Effector memory CD4-positive, alpha-beta T cell (primary cell): ENCODE measurements around the gene SCAMP2.

Experiments
- DNase-seq, 3 donors: peaks; one replicate each; pipeline ENCODE4 v3.0.0-alpha.2; 2020
- H3K27ac ChIP-seq: 2 replicates; pipeline ENCODE4 v1.7.0; 2013; ENCODE audit warnings: mild to moderate bottlenecking, low read length, moderate library complexity; ENCODE audit not compliant: insufficient read depth, poor library complexity, severe bottlenecking
- H3K27me3 ChIP-seq: replicated peaks from 2 replicates; pipeline ENCODE4 v1.7.0; 2013; ENCODE audit warnings: mild to moderate bottlenecking, low read length; ENCODE audit not compliant: insufficient read depth, control insufficient read depth, poor library complexity, severe bottlenecking
- H3K36me3 ChIP-seq: 2 replicates; pipeline ENCODE4 v1.7.0; 2013; ENCODE audit warnings: mild to moderate bottlenecking, low read length, moderate library complexity; ENCODE audit not compliant: control insufficient read depth, insufficient read depth
- H3K4me1 ChIP-seq: 2 replicates; pipeline ENCODE4 v1.7.0; 2013; ENCODE audit warnings: low read length, mild to moderate bottlenecking; ENCODE audit not compliant: control insufficient read depth, insufficient read depth, poor library complexity, severe bottlenecking
- H3K4me3 ChIP-seq: 2 replicates; pipeline ENCODE4 v1.7.0; 2013; ENCODE audit warnings: low read length, low read depth, mild to moderate bottlenecking; ENCODE audit not compliant: insufficient read depth, poor library complexity, severe bottlenecking
- H3K9me3 ChIP-seq: 2 replicates; pipeline ENCODE4 v1.7.0; 2013; ENCODE audit warnings: mild to moderate bottlenecking, low read length, moderate library complexity; ENCODE audit not compliant: control insufficient read depth

The SCAMP2 gene

DNA sequence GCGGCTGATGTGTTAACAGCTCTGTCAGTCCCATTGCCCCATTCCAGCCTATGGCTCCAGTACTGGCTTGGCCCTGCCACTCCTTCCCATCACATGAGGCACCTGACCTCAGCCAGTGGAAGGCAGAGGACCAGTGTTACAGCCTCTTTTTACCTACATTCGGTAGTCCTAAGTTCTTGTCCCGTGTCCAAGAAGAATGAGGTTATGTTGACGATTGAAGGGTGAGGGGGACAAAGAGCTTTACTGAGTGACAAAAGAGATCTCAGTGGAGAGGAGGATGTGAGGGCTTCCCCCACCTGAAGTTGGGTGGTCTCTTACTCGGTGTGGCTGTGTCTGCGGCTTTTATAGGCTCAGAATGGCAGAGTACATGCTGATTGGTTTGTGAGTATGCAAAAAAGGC, 9.4 kb upstream of the SCAMP2 start:
- Histone ChIP-seq H3K36me3 (no peaks in the 10 kb centered on the region), H3K27me3 (no peaks in the 10 kb centered on the region), H3K4me1 (no peaks in the 10 kb centered on the region), H3K4me3 (no peak overlapping the region), H3K27ac (no peak overlapping the region), H3K9me3 (no peaks in the 10 kb centered on the region)
- no peak for DNase-seq

DNA sequence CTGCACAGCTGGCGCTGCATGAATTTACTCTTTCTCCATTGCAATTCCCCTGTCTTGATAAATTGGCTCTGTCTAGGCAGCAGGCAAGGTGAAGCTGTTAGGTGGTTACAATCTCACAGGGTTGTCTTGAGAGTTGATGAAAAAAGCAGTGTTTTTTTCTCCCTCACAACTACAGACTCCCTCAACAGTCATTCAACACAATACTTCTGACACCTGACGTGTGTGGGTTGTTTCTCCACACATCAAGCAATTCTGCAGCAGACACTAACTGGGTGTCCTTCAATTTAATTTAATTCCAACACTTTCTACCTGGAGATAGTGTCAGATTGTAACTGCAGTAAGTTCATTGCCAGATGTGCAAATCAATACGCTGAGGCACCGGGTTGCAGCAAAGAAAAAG, 5.1 kb upstream of the SCAMP2 start:
- H3K9me3 ChIP-seq = no peaks in the 10 kb centered on the region
- DNase-seq = no peak
- no peaks in the 10 kb centered on the region for H3K4me1 ChIP-seq
- H3K4me3 ChIP-seq = no peak overlapping the region
- H3K27me3 ChIP-seq = no peaks in the 10 kb centered on the region
- H3K27ac ChIP-seq = no peak overlapping the region
- no peaks in the 10 kb centered on the region for H3K36me3 ChIP-seq

DNA sequence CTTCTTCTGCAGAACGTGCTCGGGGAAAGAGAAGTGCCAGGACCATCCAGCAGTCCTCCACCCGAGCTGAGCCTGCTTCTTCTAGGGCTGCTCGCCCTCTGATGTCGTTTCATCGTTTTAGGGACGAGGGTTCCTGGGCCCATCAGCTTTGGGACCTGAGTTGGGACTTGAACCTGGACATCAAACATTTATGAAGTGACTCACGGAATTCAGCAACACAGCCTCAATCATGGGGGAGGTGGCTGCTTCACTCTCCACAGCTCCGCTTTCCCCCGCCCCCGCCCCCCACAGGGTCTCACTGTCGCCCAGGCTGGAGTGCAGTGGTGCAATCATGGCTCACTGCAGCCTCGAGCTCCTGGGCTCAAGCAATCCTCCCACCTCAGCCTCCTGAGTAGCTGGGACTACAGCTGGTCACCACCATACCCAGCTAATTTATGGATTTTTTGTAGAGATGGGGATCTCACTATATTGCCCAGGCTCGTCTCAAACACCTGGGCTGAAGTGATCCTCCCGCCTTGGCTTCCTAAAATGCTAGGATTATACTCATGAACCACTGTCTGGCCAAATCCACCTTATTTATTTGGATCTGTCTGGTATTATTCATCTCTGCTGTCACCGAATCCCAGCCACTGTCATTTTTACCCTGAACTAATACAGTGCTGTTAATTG, 725 bp upstream of the SCAMP2 start:
- peaks cover 29% of the 10 kb centered on the region for H3K4me1 ChIP-seq

DNA sequence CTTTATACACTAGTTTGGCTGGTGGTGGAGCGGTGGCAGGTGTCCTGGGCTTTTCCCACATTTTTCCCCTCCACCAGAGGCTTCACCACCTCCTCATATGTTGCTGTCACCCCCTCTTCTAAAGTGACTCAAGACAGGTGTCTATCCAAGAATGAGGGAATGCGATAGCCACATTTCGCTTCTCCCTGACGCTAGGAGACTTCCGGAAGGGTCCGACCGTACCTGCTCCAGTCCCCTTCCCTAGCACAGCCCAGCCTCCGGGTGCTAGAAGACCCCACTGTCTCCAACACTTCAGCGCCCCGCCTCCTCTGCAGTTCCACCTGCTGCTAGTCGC, 496 bp downstream of the SCAMP2 start:
- Histone ChIP-seq H3K4me1 (peaks cover 41% of the 10 kb centered on the region), H3K27ac (peak overlapping the region; percentile 94), H3K27me3 (no peaks in the 10 kb centered on the region), H3K9me3 (no peaks in the 10 kb centered on the region), H3K4me3 (peak overlapping the region; percentile 67), H3K36me3 (no peaks in the 10 kb centered on the region)
- no peak for DNase-seq

More for the DNA sequence above, 725 bp upstream of the SCAMP2 start:
- peak overlapping the region; percentile 94 for H3K27ac ChIP-seq
- no peaks in the 10 kb centered on the region for H3K27me3 ChIP-seq
- no peaks in the 10 kb centered on the region for H3K36me3 ChIP-seq
- peak overlapping the region; percentile 67 for H3K4me3 ChIP-seq
- H3K9me3 ChIP-seq = no peaks in the 10 kb centered on the region
- no peak for DNase-seq

DNA sequence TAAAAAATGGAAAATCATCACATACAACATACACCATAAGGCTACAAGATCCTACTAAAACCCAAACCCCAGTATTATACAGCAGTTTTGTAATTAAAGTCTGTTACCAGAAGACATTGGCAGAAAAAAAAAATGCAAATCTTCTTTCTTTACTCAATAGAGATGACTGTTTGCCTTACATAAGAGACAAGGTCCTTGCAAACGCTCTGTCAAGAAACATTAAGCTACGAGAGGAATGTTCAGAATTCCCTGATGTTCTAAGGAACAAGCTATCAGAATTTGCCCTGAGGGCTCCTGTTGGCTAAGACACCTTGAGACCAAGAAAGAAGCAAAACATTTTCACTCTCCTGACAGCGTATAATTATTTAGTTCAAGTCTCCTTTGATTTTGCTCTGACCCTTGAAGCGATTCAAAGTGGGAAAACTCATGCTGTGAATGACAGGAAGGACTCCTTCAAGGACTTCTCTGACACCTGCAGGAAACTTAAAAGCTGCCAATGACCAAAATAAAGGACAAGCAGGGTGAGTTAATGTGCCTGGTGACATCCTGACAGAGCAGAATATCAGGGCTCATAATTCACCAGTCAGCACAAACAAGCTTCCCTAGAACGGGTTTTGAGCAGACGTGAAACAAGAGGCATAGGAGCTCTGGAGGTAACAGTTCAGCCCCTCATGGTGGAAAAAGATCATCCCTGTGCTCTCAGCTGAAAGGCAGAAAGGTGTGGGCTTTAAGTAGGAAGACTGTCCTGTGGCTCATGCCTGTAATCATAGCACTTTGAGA, 2.5 kb downstream of the SCAMP2 start:
- peak overlapping the region; percentile 39 for H3K27ac ChIP-seq
- no peak for DNase-seq
- H3K36me3 ChIP-seq = no peaks in the 10 kb centered on the region
- peaks cover 54% of the 10 kb centered on the region for H3K4me1 ChIP-seq
- peak overlapping the region; percentile 22 for H3K4me3 ChIP-seq
- no peaks in the 10 kb centered on the region for H3K27me3 ChIP-seq
- H3K9me3 ChIP-seq = no peaks in the 10 kb centered on the region

DNA sequence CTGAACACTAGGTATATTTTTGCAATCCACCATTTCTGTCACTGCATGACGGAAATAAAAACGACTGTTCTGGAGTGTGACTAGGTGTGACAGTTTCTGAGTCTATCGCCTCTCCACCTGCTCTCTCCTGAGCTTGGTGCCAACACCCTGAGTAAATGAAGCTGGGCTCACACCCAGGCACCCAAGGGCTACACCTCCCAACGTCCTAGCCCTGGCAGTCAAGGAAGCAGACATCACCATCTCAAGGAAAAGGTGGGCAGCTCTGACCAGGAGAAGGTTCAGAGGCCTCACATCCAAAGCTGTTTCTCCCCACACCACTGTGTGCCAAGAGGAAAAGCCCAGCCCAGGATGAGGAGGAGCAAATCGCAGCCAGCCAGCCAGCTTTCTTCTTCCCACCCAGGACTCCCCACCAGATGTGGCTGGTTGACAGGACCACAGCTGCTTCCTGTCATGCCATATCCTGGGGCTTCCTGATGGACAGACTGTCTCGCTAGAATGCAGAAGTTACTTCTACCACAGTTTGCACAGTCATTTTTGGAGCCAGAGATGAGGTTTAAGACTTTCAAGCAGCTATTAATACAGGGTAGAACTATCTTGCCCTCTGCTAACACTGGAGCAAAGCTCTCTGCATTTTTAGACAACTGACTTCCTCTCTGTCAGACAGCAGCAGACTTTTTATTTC, 3.3 kb downstream of the SCAMP2 start:
- Histone ChIP-seq H3K27me3 (no peaks in the 10 kb centered on the region), H3K4me3 (no peak overlapping the region), H3K27ac (peak overlapping the region; percentile 11), H3K9me3 (no peaks in the 10 kb centered on the region), H3K36me3 (no peaks in the 10 kb centered on the region), H3K4me1 (peaks cover 55% of the 10 kb centered on the region)
- DNase-seq = no peak

DNA sequence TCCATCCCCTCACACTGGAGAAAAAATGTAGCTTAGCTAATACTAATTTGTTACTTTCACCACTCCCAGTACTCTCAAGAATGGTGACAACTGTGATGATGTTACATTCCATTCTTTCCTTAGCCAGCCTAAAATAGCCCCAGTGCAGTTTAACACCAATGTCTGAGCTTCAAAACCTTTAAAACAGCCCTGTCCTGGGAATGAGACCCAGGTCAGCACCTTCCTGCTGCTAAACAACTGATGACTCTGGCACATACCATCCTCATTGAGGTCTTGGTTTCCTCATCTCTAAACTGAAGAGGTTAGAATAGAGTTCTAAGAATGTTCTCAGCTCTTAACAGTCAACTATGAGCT, 3.8 kb downstream of the SCAMP2 start:
- Histone ChIP-seq H3K4me3 (no peak overlapping the region), H3K9me3 (no peaks in the 10 kb centered on the region), H3K4me1 (peaks cover 59% of the 10 kb centered on the region), H3K27ac (peak overlapping the region; percentile 11), H3K27me3 (no peaks in the 10 kb centered on the region), H3K36me3 (no peaks in the 10 kb centered on the region)
- DNase-seq = no peak

DNA sequence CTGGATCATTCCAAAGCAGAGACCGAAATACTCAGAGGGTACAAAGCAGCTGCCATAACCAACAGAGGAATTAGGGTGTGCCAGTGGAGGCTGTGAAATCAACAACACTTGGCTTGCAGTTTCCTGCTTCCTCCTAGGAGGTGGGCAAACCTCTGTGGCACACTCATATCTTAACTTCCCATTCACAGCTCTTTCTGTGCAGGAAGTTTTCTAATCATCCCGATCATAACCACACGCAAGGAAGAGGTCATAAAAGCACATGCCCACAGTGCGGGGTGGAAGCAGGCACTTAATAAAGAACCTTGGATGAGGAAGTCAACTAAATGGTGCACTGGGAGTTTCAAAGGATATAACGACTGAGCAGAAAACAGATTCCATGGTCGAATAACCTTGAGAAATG, 5.1 kb downstream of the SCAMP2 start:
- H3K9me3 ChIP-seq = no peaks in the 10 kb centered on the region
- peak overlapping the region; percentile 7 for H3K27ac ChIP-seq
- H3K4me1 ChIP-seq = peaks cover 66% of the 10 kb centered on the region
- H3K36me3 ChIP-seq = no peaks in the 10 kb centered on the region
- peak overlapping the region; percentile 9 for H3K4me3 ChIP-seq
- H3K27me3 ChIP-seq = no peaks in the 10 kb centered on the region
- no peak for DNase-seq

DNA sequence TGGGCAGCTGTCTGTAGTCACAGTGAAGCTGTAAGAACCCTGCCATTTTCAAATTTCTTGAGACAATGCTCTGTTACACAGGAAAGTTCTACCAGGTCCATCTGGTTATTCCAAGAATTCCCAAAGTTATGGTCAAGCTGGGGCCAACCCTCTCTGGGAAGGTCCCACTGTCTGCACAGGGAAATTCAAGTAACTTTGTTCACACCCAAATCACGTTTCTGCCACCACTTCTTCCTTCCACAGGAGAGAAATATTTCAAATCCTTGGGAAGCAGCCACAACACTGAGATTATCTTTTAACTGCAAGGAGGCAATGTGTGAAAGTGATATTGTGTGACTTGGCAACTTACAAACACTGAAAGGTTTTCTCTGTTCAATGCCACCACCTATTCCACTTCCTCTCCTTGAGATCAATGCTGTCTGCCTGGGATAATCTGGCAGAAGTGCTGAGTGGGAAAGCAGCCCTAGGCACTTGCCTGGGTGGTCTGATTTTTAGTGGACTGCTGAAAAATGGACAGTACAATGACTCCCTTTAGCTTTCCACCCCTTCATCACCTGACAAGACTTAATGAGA, 5.6 kb downstream of the SCAMP2 start:
- Histone ChIP-seq H3K27ac (peak overlapping the region; percentile 7), H3K27me3 (no peaks in the 10 kb centered on the region), H3K36me3 (no peaks in the 10 kb centered on the region), H3K9me3 (no peaks in the 10 kb centered on the region), H3K4me3 (peak overlapping the region; percentile 9), H3K4me1 (peaks cover 66% of the 10 kb centered on the region)
- no peak for DNase-seq

DNA sequence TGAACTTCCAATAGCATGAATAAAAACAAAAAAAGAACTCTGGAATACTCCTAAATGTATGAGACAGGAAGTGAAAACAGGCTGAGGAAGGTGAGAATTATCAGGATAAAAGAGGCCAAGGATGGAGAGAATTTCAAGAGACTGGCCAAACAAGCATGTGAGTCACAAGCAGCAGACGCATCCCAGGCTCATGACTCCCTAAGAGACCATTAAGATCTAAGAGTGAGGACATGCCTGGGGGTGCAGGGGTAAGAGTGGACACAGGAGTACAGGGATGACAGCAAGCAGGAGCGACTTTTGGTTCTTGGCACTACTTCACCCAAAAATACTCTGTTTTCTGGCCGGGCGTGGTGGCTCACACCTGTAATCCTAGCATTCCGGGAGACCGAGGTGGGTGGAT, 7.1 kb downstream of the SCAMP2 start:
- Histone ChIP-seq H3K9me3 (no peaks in the 10 kb centered on the region), H3K27ac (no peak overlapping the region), H3K4me1 (peaks cover 59% of the 10 kb centered on the region), H3K4me3 (no peak overlapping the region), H3K27me3 (no peaks in the 10 kb centered on the region), H3K36me3 (no peaks in the 10 kb centered on the region)
- no peak for DNase-seq
